H1 (cell line): ENCODE results near the gene NFE2L2.

Experiments
- CHD1 ChIP-seq: IDR thresholded peaks from 2 replicates; pipeline ENCODE4 v1.6.1; 2012; ENCODE audit warnings: low read depth, low read length, improper control_type of control experiment
- FOSL1 ChIP-seq: IDR thresholded peaks from 2 replicates; pipeline ENCODE4 v1.6.1; 2011; ENCODE audit warnings: mild to moderate bottlenecking, low read depth, low read length, moderate library complexity; ENCODE audit not compliant: insufficient read depth
- HDAC6 ChIP-seq: IDR thresholded peaks from one replicate; pipeline ENCODE4 v1.7.1; 2012; ENCODE audit warnings: low read depth, mild to moderate bottlenecking, inconsistent platforms, low read length, moderate library complexity
- POLR2AphosphoS5 ChIP-seq: IDR thresholded peaks from 2 replicates; pipeline ENCODE4 v1.6.1; 2011; ENCODE audit warnings: low read depth, low read length
- POU5F1 ChIP-seq: IDR thresholded peaks from 2 replicates; pipeline ENCODE4 v1.6.1; 2011; ENCODE audit warnings: low read depth, mild to moderate bottlenecking, low read length, moderate library complexity
- TF ChIP-seq, protein P1 (sequence below), 3 experiments: IDR thresholded peaks; 1 replicate in 2 of 3; 2 replicates in 1 of 3; pipeline versions ENCODE4 v1.5.1 to v1.6.1; 2011; ENCODE audit warnings: low read length in 3 of 3, mild to moderate bottlenecking in 3 of 3, inconsistent platforms in 2 of 3, low read depth in 1 of 3, moderate library complexity in 1 of 3; ENCODE audit not compliant: insufficient read depth in 1 of 3; ENCODE audit errors: control extremely low read depth in 1 of 3
- TF ChIP-seq, protein P2 (sequence below): IDR thresholded peaks from 2 replicates; pipeline ENCODE4 v1.6.1; 2012; ENCODE audit warnings: inconsistent platforms

DNA sequence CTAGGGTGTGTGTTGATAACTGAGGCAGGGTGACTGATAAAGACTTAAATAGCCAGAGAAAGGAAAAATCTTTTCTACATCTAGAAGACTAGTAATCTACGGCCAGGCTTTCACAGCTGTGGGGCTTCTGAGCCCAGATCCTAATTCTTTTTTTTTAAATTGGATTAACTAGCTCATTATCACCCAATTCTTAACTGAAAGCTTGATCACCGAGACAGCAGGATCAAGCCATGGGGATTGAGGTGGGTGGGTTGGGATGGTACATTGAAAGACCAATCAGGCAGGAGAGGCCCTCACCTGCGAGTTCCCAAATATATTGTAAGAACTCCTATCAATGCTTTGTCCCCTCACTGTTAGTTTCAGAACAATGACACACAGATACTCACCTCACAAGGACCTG, 20.0 kb upstream of the NFE2L2 start:
- TF ChIP-seq, protein P1, sequence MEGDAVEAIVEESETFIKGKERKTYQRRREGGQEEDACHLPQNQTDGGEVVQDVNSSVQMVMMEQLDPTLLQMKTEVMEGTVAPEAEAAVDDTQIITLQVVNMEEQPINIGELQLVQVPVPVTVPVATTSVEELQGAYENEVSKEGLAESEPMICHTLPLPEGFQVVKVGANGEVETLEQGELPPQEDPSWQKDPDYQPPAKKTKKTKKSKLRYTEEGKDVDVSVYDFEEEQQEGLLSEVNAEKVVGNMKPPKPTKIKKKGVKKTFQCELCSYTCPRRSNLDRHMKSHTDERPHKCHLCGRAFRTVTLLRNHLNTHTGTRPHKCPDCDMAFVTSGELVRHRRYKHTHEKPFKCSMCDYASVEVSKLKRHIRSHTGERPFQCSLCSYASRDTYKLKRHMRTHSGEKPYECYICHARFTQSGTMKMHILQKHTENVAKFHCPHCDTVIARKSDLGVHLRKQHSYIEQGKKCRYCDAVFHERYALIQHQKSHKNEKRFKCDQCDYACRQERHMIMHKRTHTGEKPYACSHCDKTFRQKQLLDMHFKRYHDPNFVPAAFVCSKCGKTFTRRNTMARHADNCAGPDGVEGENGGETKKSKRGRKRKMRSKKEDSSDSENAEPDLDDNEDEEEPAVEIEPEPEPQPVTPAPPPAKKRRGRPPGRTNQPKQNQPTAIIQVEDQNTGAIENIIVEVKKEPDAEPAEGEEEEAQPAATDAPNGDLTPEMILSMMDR (IDR thresholded peaks at IDR 0.05; ENCODE audit: control extremely low read depth in 1 of 3, insufficient read depth in 1 of 3, low read depth in 1 of 3, low read length in 3 of 3): no peak
- TF ChIP-seq POU5F1 (no peak), FOSL1 (no peak), POLR2AphosphoS5 (no peak), CHD1 (no peak), HDAC6 (no peak)
- TF ChIP-seq, protein P2, sequence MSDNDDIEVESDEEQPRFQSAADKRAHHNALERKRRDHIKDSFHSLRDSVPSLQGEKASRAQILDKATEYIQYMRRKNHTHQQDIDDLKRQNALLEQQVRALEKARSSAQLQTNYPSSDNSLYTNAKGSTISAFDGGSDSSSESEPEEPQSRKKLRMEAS: no peak
